Measurements from ENCODE around the gene HCK.

Gene HCK

DNA sequence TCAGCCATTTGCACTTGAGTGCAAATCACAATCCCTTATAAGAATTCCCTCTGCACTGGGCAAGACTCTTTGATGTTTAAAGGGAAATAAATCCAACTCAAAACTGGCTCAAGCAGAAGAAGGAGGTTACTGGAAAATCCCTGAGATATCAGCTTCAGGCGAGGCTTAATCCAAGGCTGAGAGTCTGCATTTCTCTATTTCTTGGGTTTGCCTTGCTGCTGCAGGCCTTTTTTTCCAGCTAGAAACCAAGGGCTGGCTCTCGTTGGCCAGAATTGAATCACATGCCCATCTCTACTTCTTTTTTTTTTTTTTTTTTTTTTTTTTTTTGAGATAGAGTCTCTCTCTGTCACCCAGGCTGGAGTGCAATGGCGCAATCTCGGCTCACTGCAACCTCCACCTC, 11.7 kb downstream of the HCK start:
- peak; percentile 44 for DNase-seq

DNA sequence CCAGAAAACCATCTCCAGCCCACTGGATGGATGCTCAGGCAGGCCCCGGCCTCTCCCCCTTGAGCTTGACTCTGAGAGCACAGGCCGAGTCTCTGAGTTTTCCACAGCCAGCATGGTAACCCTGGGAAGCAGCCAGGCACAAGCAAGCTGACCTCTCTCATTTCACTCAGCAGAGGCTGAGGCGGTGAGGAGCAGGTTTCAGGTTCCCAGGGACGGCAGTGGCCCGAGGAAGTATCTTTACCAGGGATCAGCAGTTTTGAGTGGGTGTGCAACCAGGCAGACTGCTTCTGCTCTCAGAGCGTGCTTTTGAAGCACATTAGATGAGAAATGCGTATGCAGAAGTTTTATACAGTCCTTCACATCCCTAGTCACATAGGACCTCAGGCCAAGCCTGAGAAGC, 12.6 kb downstream of the HCK start:
- no peak for DNase-seq

- DNase-seq = peak; percentile 31
These were observed 15.3 kb downstream of the HCK start for GRCh38 chr20:32067234-32067821.

DNA sequence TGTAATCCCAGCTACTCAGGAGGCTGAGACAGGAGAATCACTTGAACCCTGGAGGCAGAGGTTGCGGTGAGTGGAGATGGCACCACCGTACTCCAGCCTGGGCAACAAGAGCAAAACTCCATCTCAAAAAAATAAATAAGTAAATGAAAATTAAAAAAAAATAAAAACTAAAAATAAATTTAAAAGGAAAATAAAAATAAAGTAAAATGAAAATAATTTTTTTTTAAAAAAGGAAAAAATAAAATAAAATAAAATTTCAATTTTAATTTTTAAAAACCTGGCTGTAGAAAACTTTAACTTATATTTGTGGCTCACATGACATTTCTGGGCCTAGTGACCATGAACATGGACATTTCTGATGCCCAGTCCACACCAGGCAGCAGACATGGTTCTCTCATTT, 16.1 kb downstream of the HCK start:
- DNase-seq = no peak

DNA sequence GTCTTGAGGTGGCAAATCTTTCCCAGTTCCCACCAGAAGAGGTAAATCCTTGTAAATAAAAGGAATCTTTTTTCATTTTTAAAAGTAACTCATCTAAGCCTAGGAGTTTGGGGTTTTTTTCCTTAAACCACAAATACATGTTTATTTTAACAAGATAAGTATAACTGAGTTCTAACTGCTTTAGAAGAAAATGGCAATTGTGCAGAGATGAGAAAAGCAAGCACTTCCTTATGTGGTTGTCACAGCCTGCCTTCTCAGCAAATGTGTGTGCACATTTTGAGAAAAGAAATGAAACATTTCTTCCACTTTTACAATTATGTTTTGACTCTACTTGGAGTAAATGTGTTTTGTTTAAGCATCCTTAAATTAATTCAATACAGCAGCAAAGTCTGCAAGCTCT, 17.7 kb downstream of the HCK start:
- no peak for DNase-seq

- no peak for DNase-seq
These were observed 18.2 kb downstream of the HCK start for GRCh38 chr20:32070282-32070681.

DNA sequence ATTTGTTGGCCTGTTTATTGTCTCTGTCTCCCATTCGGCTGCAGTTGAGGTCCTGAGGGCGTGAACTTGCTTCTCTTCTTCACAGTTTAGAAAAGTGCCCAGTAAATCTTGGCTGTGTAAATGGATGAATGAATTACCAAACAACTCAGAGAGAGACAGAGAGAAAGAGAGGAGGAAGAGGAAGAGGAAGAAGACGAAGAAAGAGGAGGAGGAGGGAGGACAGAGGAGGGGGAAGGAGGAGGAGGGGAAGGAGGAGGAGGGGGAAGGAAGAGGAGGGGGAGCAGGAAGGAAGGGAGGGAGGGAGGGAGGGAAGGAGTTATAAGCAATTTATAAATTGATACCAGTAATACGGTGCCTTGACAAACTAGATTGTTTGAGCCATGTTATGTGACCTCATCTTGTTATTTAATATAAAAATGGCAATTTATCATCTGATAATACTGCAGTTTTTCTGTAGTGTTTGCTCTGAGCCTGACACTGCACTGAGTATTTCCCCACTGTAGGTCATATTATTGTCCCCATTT, 18.7 kb downstream of the HCK start:
- no peak for DNase-seq

- DNase-seq = no peak
These were observed 19.5 kb downstream of the HCK start for GRCh38 chr20:32071395-32072167.

GRCh38 chr20:32072168-32072750, 20.2 kb downstream of the HCK start:
- DNase-seq = no peak

GRCh38 chr20:32075534-32075933, 23.5 kb downstream of the HCK start:
- no peak for DNase-seq

- DNase-seq = peak; percentile 46
These were observed 25.1 kb downstream of the HCK start for GRCh38 chr20:32077190-32077589.

- DNase-seq = no peak
These were observed 26.3 kb downstream of the HCK start for GRCh38 chr20:32078322-32078721.

DNA sequence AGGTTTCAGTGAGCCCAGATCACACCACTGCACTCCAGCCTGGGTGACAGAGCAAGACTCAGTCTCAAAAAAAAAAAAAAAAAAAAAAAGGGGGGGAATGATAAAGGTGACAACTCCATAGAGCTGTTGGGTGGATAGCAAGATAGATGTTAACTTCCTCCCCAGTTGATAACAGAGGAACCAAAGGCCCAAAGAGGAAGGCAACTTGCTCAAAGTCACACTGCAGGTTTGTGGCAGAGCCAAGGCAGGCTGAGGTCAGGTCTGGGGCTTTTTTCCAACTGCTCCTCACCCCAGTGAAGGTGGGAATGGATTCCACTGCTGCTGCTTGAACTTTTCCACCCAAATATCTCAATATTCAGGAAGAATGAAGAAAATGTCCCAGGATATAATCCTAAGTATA, 26.7 kb downstream of the HCK start:
- DNase-seq = peak; percentile 21

GRCh38 chr20:32079655-32080109, 27.6 kb downstream of the HCK start:
- DNase-seq = no peak

GRCh38 chr20:32080783-32081182, 28.7 kb downstream of the HCK start:
- no peak for DNase-seq

DNA sequence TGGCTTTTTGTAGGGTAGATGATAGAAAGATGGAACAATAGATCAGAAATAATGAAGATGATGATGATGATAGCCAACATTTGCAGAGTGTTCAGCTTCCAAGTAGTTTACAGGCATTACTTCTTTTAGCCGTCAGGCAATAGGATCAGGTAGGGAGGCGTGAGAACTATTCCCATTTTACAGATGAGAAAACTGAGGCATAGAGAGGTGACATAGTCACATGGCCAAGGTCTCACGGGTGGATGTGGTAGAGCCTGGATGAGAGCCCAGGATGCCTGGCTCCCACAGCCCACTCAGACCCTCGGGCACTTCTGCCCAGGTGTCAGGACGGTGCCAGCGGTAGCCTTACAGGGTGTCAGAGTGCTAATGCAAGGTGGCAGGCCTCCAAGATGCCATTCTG, 31.4 kb downstream of the HCK start:
- no peak for DNase-seq

- no peak for DNase-seq
These were observed 35.0 kb downstream of the HCK start for GRCh38 chr20:32087070-32087469.

GRCh38 chr20:32088759-32089158, 36.7 kb downstream of the HCK start:
- DNase-seq = no peak

- no peak for DNase-seq
These were observed 37.8 kb downstream of the HCK start for GRCh38 chr20:32089637-32090362.

- DNase-seq = peak; percentile 94
These were observed 39.9 kb downstream of the HCK start for GRCh38 chr20:32091888-32092346.

DNA sequence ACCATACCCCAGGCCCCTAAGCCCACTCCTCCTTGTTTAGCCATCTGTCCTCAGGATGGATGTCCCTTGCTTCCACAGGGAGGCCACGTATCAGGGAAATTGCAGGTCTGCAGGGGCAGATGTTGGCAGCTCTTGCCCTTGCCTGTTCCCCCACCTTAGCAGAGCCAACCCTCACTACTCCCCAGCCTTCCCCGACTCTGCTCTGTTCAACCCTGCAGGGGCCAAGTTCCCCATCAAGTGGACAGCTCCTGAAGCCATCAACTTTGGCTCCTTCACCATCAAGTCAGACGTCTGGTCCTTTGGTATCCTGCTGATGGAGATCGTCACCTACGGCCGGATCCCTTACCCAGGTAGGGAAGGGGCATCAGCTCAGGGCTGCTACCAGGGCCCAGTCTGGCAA, 46.7 kb downstream of the HCK start:
- DNase-seq = no peak

- DNase-seq = no peak
These were observed 56.9 kb downstream of the HCK start for GRCh38 chr20:32108814-32109391.
